Uterus (tissue), 4 donors: ENCODE results near the gene PUSL1. TPM values are rescaled to one million over a fixed set of nuclear protein-coding genes. Genes with fewer than 3 reads are reported as not detected.

Experiments
- DNase-seq, 2 donors: peaks; one replicate each; pipeline ENCODE4 v3.0.0-alpha.2; 2019 to 2020
- H3K27ac ChIP-seq, 2 donors: fragments of 200-600 bp; sonication (generic); 1 replicate in 1 of 2; 2 replicates in 1 of 2; pipeline ENCODE4 v1.5.1; 2016 to 2018
- H3K27me3 ChIP-seq, 2 donors: fragments of 200-600 bp; sonication (generic); one replicate each; pipeline ENCODE4 v1.5.1; 2018 to 2019; ENCODE audit warnings: control low read depth in 1 of 2
- H3K36me3 ChIP-seq, 2 donors: fragments of 200-600 bp; sonication (generic); one replicate each; pipeline ENCODE4 v1.5.1; 2019; ENCODE audit warnings: control low read depth in 1 of 2
- H3K4me1 ChIP-seq, 2 donors: fragments of 200-600 bp; sonication (generic); one replicate each; pipeline ENCODE4 v1.5.1; 2018 to 2019; ENCODE audit warnings: control low read depth in 1 of 2
- H3K4me3 ChIP-seq, 2 donors: fragments of 200-600 bp; sonication (generic); 1 replicate in 1 of 2; 2 replicates in 1 of 2; pipeline ENCODE4 v1.5.1; 2018 to 2019; ENCODE audit warnings: mild to moderate bottlenecking in 1 of 2
- H3K9me3 ChIP-seq, 2 donors: fragments of 200-600 bp; sonication (generic); one replicate each; pipeline ENCODE4 v1.5.1; 2019; ENCODE audit warnings: control low read depth in 1 of 2
- POLR2A ChIP-seq, 2 donors: fragments of 450-650 bp; IDR thresholded peaks; one replicate each; pipeline ENCODE4 v1.6.1; 2016; ENCODE audit warnings: antibody characterized with exemption in 2 of 2, mild to moderate bottlenecking in 1 of 2, moderate library complexity in 1 of 2
- intact Hi-C: fragments of 100-400 bp; cut with DNase I; formaldehyde crosslinking; loops from one replicate; pipeline ENCODE4 v1.15.1; 2023; ENCODE audit warnings: low total_unique reads
- total RNA-seq, 4 donors: library from RNA; depleted of rRNA in 3 of 4; stranded (reverse); fragments of >200 nt in 3 of 4; gene quantifications; one replicate each; pipeline versions ENCODE4 v1.1.0 to v1.2.4, GENCODE V29; 2014 to 2023
- TF ChIP-seq, protein P1 (sequence below), 4 experiments: fragments of 200-600 bp in 2 of 4; fragments of 450-650 bp in 2 of 4; sonication (generic) in 2 of 4; IDR thresholded peaks; one replicate each; pipeline ENCODE4 v1.5.1; 2016 to 2019; ENCODE audit warnings: antibody characterized with exemption in 4 of 4, mild to moderate bottlenecking in 2 of 4, moderate library complexity in 1 of 4
- donor health status: DM: yes; HTN: yes; CAD: no.

The PUSL1 gene
- total RNA-seq, 4 donors from 2014 or later = 14.7 to 34.1 (median 24.3) TPM

DNA sequence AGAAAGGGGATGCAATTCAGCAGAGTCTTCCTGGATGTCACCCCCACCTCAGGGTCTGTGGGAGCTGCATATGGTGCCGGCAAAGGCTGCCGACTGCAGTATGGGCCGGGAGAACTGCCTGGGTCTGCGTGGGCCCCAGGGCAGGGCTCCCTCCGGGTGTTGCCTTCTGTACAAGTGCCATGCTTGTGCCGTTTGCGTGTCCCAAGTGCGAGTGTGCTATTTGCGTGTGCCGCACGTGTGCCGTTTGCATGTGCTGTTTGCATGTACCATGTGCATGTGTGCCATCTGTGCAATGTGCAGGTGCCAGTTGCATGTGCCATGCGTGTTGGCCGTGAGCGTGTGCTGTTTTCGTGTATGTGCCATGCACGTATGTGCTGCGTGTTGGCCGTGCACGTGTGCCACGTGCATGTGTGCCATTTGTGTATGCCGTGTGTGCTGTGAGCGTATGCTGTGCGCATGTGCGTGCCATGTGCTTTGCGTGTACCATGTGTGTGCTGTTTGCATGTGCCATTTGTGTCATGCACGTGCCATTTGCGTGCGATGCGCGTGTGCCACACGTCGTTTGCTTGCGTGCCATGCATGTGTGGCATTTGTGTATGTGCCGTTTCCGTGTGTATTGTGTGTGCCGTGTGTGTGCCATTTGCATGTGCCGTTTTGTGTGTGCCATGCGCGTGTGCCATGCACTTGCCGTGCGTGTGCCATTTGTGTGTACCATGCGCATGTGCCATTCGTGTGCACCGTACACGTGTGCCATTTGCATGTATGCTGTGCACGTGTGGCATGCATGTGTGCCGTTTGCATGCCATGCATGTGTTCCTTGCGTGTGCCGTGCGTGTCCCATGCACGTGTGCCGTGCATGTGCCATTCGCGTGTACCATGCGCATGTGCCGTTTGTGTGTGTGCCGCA lies 21.2 kb downstream of the PUSL1 start:
- Histone ChIP-seq H3K4me1 (peaks cover 0 to 17% of the 10 kb centered on the region in 2 donors), H3K27me3 (no peaks in the 10 kb centered on the region), H3K27ac (no peak overlapping the region), H3K9me3 (no peaks in the 10 kb centered on the region), H3K4me3 (no peak overlapping the region), H3K36me3 (no peaks in the 10 kb centered on the region)
- intact Hi-C loops = no loop called here
- no peak for DNase-seq
- no peak for TF ChIP-seq POLR2A (IDR thresholded peaks at IDR 0.05)
- TF ChIP-seq, protein P1, sequence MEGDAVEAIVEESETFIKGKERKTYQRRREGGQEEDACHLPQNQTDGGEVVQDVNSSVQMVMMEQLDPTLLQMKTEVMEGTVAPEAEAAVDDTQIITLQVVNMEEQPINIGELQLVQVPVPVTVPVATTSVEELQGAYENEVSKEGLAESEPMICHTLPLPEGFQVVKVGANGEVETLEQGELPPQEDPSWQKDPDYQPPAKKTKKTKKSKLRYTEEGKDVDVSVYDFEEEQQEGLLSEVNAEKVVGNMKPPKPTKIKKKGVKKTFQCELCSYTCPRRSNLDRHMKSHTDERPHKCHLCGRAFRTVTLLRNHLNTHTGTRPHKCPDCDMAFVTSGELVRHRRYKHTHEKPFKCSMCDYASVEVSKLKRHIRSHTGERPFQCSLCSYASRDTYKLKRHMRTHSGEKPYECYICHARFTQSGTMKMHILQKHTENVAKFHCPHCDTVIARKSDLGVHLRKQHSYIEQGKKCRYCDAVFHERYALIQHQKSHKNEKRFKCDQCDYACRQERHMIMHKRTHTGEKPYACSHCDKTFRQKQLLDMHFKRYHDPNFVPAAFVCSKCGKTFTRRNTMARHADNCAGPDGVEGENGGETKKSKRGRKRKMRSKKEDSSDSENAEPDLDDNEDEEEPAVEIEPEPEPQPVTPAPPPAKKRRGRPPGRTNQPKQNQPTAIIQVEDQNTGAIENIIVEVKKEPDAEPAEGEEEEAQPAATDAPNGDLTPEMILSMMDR (IDR thresholded peaks at IDR 0.05) = no peak

DNA sequence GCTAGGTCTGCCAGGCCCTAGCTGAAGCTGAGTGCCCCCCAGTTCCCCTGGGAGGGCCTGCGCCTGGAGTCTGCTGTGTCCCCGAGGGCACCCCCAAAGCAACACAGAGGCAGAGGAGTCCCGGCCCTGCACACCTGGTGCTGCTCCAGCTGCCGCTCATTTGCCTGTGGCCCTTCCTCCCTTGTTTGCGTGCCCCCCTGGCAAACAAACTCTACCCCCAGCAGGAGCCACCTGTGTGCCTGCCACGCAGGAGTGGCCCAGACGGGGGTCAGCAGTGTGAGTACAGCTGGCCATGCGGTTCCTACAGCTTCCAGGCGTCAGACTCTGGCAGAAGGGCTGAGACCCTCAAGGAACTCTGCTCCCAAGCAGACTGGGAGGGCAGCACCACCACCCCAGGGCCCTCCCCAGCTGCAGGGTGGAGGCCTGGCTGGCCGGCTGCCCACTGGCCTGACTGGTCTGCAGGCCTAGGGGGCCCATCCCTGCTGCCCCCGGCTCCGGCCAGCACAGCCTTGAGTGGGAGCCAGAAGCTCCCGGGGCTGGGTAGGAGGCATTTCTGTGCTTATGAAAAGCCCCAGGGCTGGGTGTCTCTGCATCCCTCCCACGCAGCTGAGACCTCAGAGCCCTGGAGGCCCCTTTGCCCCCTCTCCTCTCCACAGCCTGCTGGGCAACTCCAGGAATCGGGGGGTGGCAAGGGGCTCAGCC lies 22.1 kb downstream of the PUSL1 start:
- DNase-seq = no peak
- Histone ChIP-seq H3K4me3 (no peak overlapping the region), H3K27ac (no peak overlapping the region), H3K36me3 (no peaks in the 10 kb centered on the region), H3K27me3 (no peaks in the 10 kb centered on the region), H3K9me3 (no peaks in the 10 kb centered on the region), H3K4me1 (peaks cover 0 to 11% of the 10 kb centered on the region in 2 donors)
- intact Hi-C loops = no loop called here
- TF ChIP-seq, protein P1 (IDR thresholded peaks at IDR 0.05) = no peak
- no peak for TF ChIP-seq POLR2A (IDR thresholded peaks at IDR 0.05)

DNA sequence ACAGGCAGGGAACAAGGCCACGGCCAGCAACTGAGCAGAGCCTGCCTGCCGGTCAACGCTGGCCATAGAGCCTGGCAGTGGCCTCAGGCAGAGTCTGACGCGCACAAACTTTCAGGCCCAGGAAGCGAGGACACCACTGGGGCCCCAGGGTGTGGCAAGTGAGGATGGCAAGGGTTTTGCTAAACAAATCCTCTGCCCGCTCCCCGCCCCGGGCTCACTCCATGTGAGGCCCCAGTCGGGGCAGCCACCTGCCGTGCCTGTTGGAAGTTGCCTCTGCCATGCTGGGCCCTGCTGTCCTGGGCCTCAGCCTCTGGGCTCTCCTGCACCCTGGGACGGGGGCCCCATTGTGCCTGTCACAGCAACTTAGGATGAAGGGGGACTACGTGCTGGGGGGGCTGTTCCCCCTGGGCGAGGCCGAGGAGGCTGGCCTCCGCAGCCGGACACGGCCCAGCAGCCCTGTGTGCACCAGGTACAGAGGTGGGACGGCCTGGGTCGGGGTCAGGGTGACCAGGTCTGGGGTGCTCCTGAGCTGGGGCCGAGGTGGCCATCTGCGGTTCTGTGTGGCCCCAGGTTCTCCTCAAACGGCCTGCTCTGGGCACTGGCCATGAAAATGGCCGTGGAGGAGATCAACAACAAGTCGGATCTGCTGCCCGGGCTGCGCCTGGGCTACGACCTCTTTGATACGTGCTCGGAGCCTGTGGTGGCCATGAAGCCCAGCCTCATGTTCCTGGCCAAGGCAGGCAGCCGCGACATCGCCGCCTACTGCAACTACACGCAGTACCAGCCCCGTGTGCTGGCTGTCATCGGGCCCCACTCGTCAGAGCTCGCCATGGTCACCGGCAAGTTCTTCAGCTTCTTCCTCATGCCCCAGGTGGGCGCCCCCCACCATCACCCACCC lies 22.9 kb downstream of the PUSL1 start, which contains the start of gene TAS1R3:
TAS1R3 (plus strand) TSS at position 213 of the 898 bp plus-strand sequence; CDS start at position 279, 66 bp downstream.
- intact Hi-C loops = no loop called here
- no peak within 1 kb of the TSS for H3K27ac ChIP-seq
- no peak for TF ChIP-seq POLR2A (IDR thresholded peaks at IDR 0.05)
- TF ChIP-seq, protein P1 (IDR thresholded peaks at IDR 0.05) = no peak
- no peaks in the 10 kb centered on the region for H3K36me3 ChIP-seq
- H3K27me3 ChIP-seq = no peaks in the 10 kb centered on the region
- no peaks in the 10 kb centered on the region for H3K9me3 ChIP-seq
- H3K4me3 ChIP-seq = no peak within 1 kb of the TSS
- H3K4me1 ChIP-seq = peaks cover 0 to 3% of the 10 kb centered on the region in 2 donors
- DNase-seq = no peak

DNA sequence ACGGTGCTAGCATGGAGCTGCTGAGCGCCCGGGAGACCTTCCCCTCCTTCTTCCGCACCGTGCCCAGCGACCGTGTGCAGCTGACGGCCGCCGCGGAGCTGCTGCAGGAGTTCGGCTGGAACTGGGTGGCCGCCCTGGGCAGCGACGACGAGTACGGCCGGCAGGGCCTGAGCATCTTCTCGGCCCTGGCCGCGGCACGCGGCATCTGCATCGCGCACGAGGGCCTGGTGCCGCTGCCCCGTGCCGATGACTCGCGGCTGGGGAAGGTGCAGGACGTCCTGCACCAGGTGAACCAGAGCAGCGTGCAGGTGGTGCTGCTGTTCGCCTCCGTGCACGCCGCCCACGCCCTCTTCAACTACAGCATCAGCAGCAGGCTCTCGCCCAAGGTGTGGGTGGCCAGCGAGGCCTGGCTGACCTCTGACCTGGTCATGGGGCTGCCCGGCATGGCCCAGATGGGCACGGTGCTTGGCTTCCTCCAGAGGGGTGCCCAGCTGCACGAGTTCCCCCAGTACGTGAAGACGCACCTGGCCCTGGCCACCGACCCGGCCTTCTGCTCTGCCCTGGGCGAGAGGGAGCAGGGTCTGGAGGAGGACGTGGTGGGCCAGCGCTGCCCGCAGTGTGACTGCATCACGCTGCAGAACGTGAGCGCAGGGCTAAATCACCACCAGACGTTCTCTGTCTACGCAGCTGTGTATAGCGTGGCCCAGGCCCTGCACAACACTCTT lies 23.8 kb downstream of the PUSL1 start:
- Histone ChIP-seq H3K27me3 (no peaks in the 10 kb centered on the region), H3K36me3 (no peaks in the 10 kb centered on the region), H3K9me3 (no peaks in the 10 kb centered on the region), H3K27ac (no peak overlapping the region), H3K4me1 (no peaks in the 10 kb centered on the region), H3K4me3 (no peak overlapping the region)
- no peak for DNase-seq
- intact Hi-C loops = no loop called here
- TF ChIP-seq, protein P1 (IDR thresholded peaks at IDR 0.05) = no peak
- no peak for TF ChIP-seq POLR2A (IDR thresholded peaks at IDR 0.05)
